Hepatocyte (in vitro differentiated cells): ENCODE results near the gene TESK2.

Experiments used
- CTCF ChIP-seq: fragments of 200-600 bp; sonication (generic); IDR thresholded peaks from 2 replicates; pipeline ENCODE4 v1.5.1; 2016; ENCODE audit warnings: antibody characterized with exemption, mild to moderate bottlenecking; ENCODE audit not compliant: poor library complexity
- EZH2 ChIP-seq: fragments of 200-600 bp; sonication (generic); IDR thresholded peaks from 2 replicates; pipeline ENCODE4 v1.6.1; 2016; ENCODE audit warnings: antibody characterized with exemption, mild to moderate bottlenecking, borderline replicate concordance
- EZH2phosphoT487 ChIP-seq: fragments of 200-600 bp; sonication (generic); IDR thresholded peaks from one replicate; pipeline ENCODE4 v1.6.1; 2018; ENCODE audit warnings: antibody characterized with exemption, mild to moderate bottlenecking, low read depth, moderate library complexity; ENCODE audit not compliant: unreplicated experiment, severe bottlenecking

GRCh38 chr1:45442272-45442671, 48.7 kb downstream of the TESK2 start:
- TF ChIP-seq EZH2 (no peak), CTCF (no peak), EZH2phosphoT487 (no peak)
